Fibroblast of skin of left quadriceps (primary cell): ENCODE measurements around the gene TSR1.

ENCODE experiments used
- DNase-seq, 2 experiments: peaks; one replicate each; pipeline ENCODE4 v3.0.0-alpha.2; 2013; ENCODE audit warnings: low read depth in 2 of 2

Gene TSR1

DNA sequence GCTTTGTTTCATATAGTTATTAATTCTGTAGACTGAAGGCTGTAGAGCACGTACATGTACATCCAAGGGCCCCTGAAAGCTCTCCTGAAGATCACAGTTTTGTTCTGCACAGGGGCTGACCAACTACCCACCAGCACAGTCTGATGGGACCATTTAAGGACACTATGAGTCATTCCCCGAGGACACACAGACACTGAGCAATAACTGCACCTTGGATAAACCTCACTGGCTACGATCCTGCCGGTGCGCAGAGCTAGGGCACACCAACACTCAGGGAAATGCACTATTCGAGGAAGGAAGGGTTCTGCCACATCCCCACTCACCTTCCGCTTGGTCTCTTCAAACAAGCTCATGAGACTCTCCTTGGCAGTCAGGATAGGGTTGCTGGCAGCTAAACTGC lies 53.0 kb downstream of the TSR1 start:
- no peak for DNase-seq

GRCh38 chr17:2282297-2282873 lies 53.9 kb downstream of the TSR1 start:
- peak; percentile 81 to 84 for DNase-seq

GRCh38 chr17:2279707-2280106 lies 56.5 kb downstream of the TSR1 start:
- no peak for DNase-seq

GRCh38 chr17:2277429-2278170 lies 58.7 kb downstream of the TSR1 start:
- DNase-seq: no peak

DNA sequence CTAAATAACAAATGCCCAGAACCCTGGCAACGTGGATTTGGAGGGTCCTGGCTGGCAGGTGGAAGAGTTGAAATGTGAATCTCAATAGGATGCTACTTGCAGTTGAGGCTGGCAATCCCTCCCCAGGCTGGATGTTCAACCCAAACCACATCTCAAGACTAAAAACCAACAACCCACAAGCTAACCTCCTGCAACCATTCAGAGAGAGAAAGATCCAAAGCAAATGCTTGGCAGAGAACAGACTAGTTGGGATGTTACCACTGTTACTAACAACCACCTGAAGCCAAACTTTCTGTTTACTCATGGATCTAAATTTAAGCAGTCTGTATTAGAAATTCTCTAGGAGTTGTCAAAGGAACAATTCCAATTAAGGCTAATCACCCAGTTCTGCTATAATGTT lies 60.5 kb downstream of the TSR1 start:
- no peak for DNase-seq

- no peak for DNase-seq
Measured at GRCh38 chr17:2274414-2274813, 61.8 kb downstream of the TSR1 start.
